D341Med (cell line): ENCODE measurements around the gene LHPP.

Source experiments
- DNase-seq: peaks from one replicate; pipeline ENCODE4 v3.0.0; 2012; ENCODE audit warnings: low spot score

LHPP gene

GRCh38 chr10:124625831-124626238 lies 164.2 kb downstream of the LHPP start:
- no peak for DNase-seq

GRCh38 chr10:124626759-124627380 lies 165.2 kb downstream of the LHPP start:
- DNase-seq: no peak

- no peak for DNase-seq
Measured at GRCh38 chr10:124627866-124628675, 166.4 kb downstream of the LHPP start.

GRCh38 chr10:124628676-124629021 lies 167.0 kb downstream of the LHPP start:
- no peak for DNase-seq

GRCh38 chr10:124629415-124629814 lies 167.8 kb downstream of the LHPP start:
- DNase-seq: no peak

- no peak for DNase-seq
Measured at GRCh38 chr10:124629842-124630241, 168.2 kb downstream of the LHPP start.

DNA sequence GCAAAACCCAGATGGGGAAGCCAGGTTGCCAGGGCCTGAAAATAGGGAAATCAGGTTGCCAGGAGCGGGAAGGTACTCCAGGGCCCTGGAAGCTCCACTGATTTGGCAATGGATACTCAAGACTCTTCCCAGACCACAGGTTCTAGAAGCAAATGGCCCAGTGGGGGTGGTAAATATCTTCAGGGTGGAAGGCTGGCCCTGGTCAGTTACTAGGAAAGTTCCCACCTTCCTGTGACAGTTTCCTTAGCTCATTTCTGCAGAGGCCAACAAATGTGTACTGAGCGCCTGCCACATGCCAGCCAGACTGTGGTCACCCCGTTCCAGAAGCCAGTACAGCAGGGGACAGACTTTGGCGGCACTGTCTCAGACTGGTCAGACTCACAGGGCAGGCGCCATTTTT lies 168.9 kb downstream of the LHPP start:
- no peak for DNase-seq

- peak; percentile 54 for DNase-seq
Measured at GRCh38 chr10:124632064-124632531, 170.5 kb downstream of the LHPP start.

DNA sequence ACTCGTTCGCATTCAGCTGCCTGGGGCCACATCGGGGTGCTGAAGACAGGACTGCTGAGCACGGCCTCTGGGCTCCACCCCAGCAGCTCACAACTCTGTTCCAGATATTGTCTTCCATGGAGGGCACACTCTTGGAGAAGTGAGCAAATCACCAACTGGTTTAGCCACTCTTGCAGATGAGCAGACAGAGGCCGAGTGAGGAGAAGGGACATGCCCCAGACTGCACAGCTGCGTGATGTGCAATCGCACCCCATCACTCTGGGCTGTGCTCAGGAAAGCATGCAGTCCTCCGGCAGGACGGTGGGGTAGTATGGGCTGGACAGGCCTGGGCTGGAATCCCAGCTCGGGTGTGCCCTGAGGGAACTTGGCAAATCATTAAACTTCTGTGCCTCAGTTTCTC lies 170.9 kb downstream of the LHPP start:
- no peak for DNase-seq

GRCh38 chr10:124636271-124636995 lies 174.8 kb downstream of the LHPP start:
- DNase-seq: no peak

- no peak for DNase-seq
Measured at GRCh38 chr10:124637091-124637700, 175.6 kb downstream of the LHPP start.

DNA sequence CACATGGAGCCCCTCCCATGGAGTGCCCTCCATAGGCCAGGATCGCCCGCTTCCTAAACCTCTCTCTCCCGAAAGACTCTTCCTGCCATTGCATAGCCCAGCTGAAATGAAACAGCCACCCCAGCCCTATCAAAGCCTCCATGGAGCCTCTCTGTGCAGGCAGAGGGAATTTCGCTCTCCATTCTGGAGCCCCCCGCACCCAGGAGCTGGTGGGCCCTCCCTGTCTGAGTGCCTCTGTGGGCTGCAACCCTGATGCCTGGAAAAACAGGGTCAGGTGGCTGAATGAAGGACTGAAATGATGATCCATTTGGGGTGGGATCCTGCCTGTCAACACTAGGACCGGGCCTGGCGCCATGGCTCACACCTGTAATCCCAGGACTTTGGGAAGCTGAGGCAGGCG lies 176.1 kb downstream of the LHPP start:
- no peak for DNase-seq

GRCh38 chr10:124639206-124639605 lies 177.6 kb downstream of the LHPP start:
- DNase-seq: no peak

GRCh38 chr10:124639646-124640045 lies 178.0 kb downstream of the LHPP start:
- no peak for DNase-seq

- DNase-seq: no peak
Measured at GRCh38 chr10:124640056-124640455, 178.4 kb downstream of the LHPP start.

- no peak for DNase-seq
Measured at GRCh38 chr10:124640538-124641231, 179.1 kb downstream of the LHPP start.

DNA sequence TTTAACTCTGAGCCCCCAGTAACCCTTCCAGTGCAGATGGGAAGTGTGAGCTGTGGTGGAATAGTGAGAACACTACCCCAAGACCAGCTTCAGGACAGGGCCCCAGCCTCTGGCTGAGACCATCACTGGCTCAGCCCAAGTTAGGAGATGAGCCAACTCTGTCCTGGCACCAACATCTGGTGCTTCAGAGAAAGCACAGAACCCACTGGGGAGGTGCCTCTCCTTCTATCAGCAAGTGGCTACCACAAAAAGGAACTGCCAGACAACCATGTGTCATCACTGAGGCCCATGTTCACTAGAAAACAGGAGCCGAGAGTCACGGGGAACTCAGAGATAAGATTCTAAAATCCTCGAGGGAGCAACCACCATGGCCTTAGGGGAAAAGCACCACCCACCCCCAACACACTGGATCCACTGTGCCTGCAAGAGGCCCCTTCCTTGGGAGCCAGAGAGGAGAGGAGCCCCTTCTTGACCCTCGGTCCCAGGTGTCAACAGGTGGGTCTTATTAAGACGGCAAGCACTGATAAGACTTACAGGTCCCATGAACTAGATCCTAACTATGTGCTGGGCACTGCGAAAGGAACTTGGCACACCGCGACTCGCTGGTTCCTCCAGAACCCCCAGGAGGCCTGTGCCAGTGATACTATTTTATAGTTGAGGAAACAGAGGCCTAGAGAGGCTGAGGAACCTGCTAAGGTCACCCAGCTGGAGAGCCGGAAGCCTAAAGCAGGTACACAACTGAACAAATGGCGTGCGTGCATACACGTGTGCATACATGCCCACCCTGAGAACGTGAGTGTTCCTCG lies 179.9 kb downstream of the LHPP start:
- DNase-seq: no peak

DNA sequence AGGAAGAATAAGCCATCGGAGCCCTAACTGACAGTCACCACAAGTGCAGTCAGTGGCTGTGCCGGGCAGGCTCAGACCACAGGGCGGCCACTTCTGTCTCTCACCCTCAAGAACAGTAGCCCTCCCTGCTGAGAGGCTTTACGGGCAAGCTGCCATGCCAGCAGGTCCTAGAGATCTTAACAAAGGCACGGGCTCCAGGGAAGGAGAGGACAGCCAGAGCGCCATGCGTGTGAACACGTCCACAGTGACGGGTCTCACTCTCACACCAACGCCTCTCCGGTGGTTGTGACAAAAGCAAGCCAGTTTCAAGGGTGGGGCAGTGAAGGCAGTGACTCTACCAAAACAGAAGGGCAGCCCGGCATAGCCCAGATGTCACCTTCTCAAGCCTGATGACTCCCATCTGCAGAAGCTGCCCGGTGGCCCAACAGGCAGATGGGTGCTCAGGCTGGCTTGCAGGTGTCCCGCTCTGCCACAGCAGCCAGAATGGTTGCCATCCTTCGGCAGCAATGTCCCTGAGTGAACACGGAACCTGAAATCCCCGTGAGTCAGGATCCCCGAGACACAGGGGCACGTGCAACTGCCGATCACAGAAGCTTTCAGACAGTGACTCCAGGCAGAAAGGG lies 180.6 kb downstream of the LHPP start:
- DNase-seq: no peak

- no peak for DNase-seq
Measured at GRCh38 chr10:124643330-124644009, 181.8 kb downstream of the LHPP start.

- no peak for DNase-seq
Measured at GRCh38 chr10:124644236-124644635, 182.6 kb downstream of the LHPP start.
